IMR-90 (cell line): Measurements from ENCODE around the gene CUL3. TPM values are rescaled to one million over a fixed set of nuclear protein-coding genes. Genes with fewer than 3 reads are reported as not detected.

Experiments
- ATAC-seq: fragments of 200-7000 bp; cut with Tn5 transposase; 2 replicates; pipeline ENCODE4 v1.9.1; 2020; ENCODE audit warnings: low read depth, mild to moderate bottlenecking, moderate library complexity
- BruUV-seq: library from RNA; stranded (reverse); fragments of 400-500 nt; replicated peaks from 2 replicates; lab custom pipeline; 2021; lab: Mats Ljungman, UMichigan
- CTCF ChIA-PET: fragments of 300-600 bp; formaldehyde crosslinking; extraction: SDS; loops from one replicate; lab custom pipeline; 2021; ENCODE audit warnings: antibody characterized with exemption; lab: Yijun Ruan, JAX
- POLR2A ChIA-PET: fragments of 300-600 bp; sonication (Branson Sonifier 250); formaldehyde crosslinking; loops from one replicate; lab custom pipeline; 2022; ENCODE audit warnings: antibody characterized with exemption; ENCODE audit not compliant: unreplicated experiment; lab: Charles Lee
- DNase-seq: peaks from one replicate; pipeline ENCODE4 v3.0.0; 2013
- H2AFZ ChIP-seq: replicated peaks from 2 replicates; pipeline ENCODE3; 2013; ENCODE audit warnings: low read length, mild to moderate bottlenecking; ENCODE audit not compliant: poor library complexity
- H2AK5ac ChIP-seq: 2 replicates; pipeline ENCODE4 v1.6.1; 2013; ENCODE audit warnings: low read depth, low read length, inconsistent platforms
- H2AK9ac ChIP-seq: replicated peaks from 2 replicates; pipeline ENCODE3; 2013; ENCODE audit warnings: mild to moderate bottlenecking, low read depth, low read length, moderate library complexity; ENCODE audit not compliant: poor library complexity
- H2BK120ac ChIP-seq: 2 replicates; pipeline ENCODE4 v1.6.1; 2013; ENCODE audit warnings: low read depth, low read length, inconsistent platforms
- H2BK15ac ChIP-seq: 3 replicates; pipeline ENCODE4 v1.6.1; 2013; ENCODE audit warnings: low read depth, low read length, inconsistent platforms
- H2BK20ac ChIP-seq: 2 replicates; pipeline ENCODE4 v1.6.1; 2013; ENCODE audit warnings: low read depth, mild to moderate bottlenecking, inconsistent platforms, low read length, moderate library complexity
- H2BK5ac ChIP-seq: 2 replicates; pipeline ENCODE4 v1.6.1; 2013; ENCODE audit warnings: mild to moderate bottlenecking, low read depth, low read length, inconsistent platforms; ENCODE audit not compliant: poor library complexity, severe bottlenecking
- H3K14ac ChIP-seq: replicated peaks from 2 replicates; pipeline ENCODE4 v1.6.1; 2013; ENCODE audit warnings: low read depth, low read length, inconsistent platforms
- H3K18ac ChIP-seq: 2 replicates; pipeline ENCODE4 v1.6.1; 2013; ENCODE audit warnings: low read depth, low read length, control low read depth
- H3K23ac ChIP-seq: 2 replicates; pipeline ENCODE4 v1.6.1; 2013; ENCODE audit warnings: low read depth, low read length, inconsistent platforms
- H3K27ac ChIP-seq: 2 replicates; pipeline ENCODE4 v1.5.1; 2013; ENCODE audit warnings: mild to moderate bottlenecking, control low read depth, low read length; ENCODE audit not compliant: insufficient read depth
- H3K27me3 ChIP-seq: 2 replicates; pipeline ENCODE4 v1.6.1; 2013; ENCODE audit warnings: low read length; ENCODE audit not compliant: control insufficient read depth, insufficient read depth
- H3K36me3 ChIP-seq: 2 replicates; pipeline ENCODE4 v1.6.1; 2013; ENCODE audit warnings: low read length, mixed read lengths; ENCODE audit not compliant: control insufficient read depth, insufficient read depth
- H3K4ac ChIP-seq: 2 replicates; pipeline ENCODE4 v1.6.1; 2013; ENCODE audit warnings: low read depth, low read length, inconsistent platforms
- H3K4me1 ChIP-seq: 2 replicates; pipeline ENCODE4 v1.6.1; 2013; ENCODE audit warnings: low read length, mixed read lengths; ENCODE audit not compliant: control insufficient read depth, insufficient read depth
- H3K4me2 ChIP-seq: 2 replicates; pipeline ENCODE4 v1.6.1; 2013; ENCODE audit warnings: low read depth, mild to moderate bottlenecking, control low read depth, low read length, moderate library complexity
- H3K4me3 ChIP-seq: 2 replicates; pipeline ENCODE4 v1.5.1; 2013; ENCODE audit warnings: low read depth, mild to moderate bottlenecking, control low read depth, low read length, moderate library complexity; ENCODE audit not compliant: insufficient read depth
- H3K56ac ChIP-seq: 2 replicates; pipeline ENCODE4 v1.6.1; 2013; ENCODE audit warnings: low read length, inconsistent platforms; ENCODE audit not compliant: insufficient read depth; ENCODE audit errors: extremely low read depth
- H3K79me1 ChIP-seq, 2 experiments: 2 replicates each; pipeline ENCODE4 v1.6.1; 2013; ENCODE audit warnings: low read length in 2 of 2, inconsistent platforms in 1 of 2, low read depth in 1 of 2
- H3K9ac ChIP-seq: 2 replicates; pipeline ENCODE4 v1.6.1; 2013; ENCODE audit warnings: low read depth, low read length, control low read depth
- H3K9me1 ChIP-seq: 2 replicates; pipeline ENCODE4 v1.6.1; 2013; ENCODE audit warnings: low read length, inconsistent platforms; ENCODE audit not compliant: insufficient read depth
- H3K9me3 ChIP-seq: 2 replicates; pipeline ENCODE4 v1.6.1; 2013; ENCODE audit warnings: low read length; ENCODE audit not compliant: control insufficient read depth, insufficient read depth
- H4K20me1 ChIP-seq: 2 replicates; pipeline ENCODE4 v1.6.1; 2013; ENCODE audit warnings: low read length, inconsistent platforms; ENCODE audit not compliant: insufficient read depth
- H4K5ac ChIP-seq: 2 replicates; pipeline ENCODE4 v1.6.1; 2013; ENCODE audit warnings: mild to moderate bottlenecking, low read depth, low read length, control low read depth
- H4K8ac ChIP-seq, 2 experiments: 2 replicates each; pipeline ENCODE4 v1.6.1; 2013; ENCODE audit warnings: low read depth in 2 of 2, low read length in 2 of 2, control low read depth in 1 of 2, inconsistent platforms in 1 of 2
- H4K91ac ChIP-seq: 2 replicates; pipeline ENCODE4 v1.6.1; 2013; ENCODE audit warnings: low read depth, low read length, inconsistent platforms; ENCODE audit not compliant: insufficient read depth
- BHLHE40 ChIP-seq: fragments of 150-350 bp; IDR thresholded peaks from 2 replicates; pipeline ENCODE4 v1.6.1; 2016; ENCODE audit warnings: mild to moderate bottlenecking, low read depth, low read length
- CEBPB ChIP-seq: IDR thresholded peaks from 2 replicates; pipeline ENCODE4 v1.6.1; 2012; ENCODE audit warnings: low read depth, low read length, improper control_type of control experiment
- CHD1 ChIP-seq: IDR thresholded peaks from 2 replicates; pipeline ENCODE4 v1.6.1; 2012; ENCODE audit warnings: low read depth, low read length, improper control_type of control experiment
- ELK1 ChIP-seq: fragments of 150-350 bp; IDR thresholded peaks from 2 replicates; pipeline ENCODE4 v1.6.1; 2016; ENCODE audit warnings: low read depth, mild to moderate bottlenecking, low read length, moderate library complexity, borderline replicate concordance
- FOS ChIP-seq: fragments of 150-350 bp; IDR thresholded peaks from 2 replicates; pipeline ENCODE4 v1.6.1; 2016; ENCODE audit warnings: low read depth, low read length
- MAFK ChIP-seq: IDR thresholded peaks from 2 replicates; pipeline ENCODE4 v1.6.1; 2012; ENCODE audit warnings: low read depth, low read length, improper control_type of control experiment
- MAZ ChIP-seq: IDR thresholded peaks from 2 replicates; pipeline ENCODE4 v1.6.1; 2012; ENCODE audit warnings: low read depth, mild to moderate bottlenecking, low read length, improper control_type of control experiment, moderate library complexity, borderline replicate concordance
- MXI1 ChIP-seq: IDR thresholded peaks from 2 replicates; pipeline ENCODE4 v1.6.1; 2012; ENCODE audit warnings: low read depth, mild to moderate bottlenecking, low read length, moderate library complexity, borderline replicate concordance
- NFE2L2 ChIP-seq: fragments of 150-350 bp; IDR thresholded peaks from 2 replicates; pipeline ENCODE4 v1.6.1; 2016; ENCODE audit warnings: low read depth, mild to moderate bottlenecking, low read length
- POLR2A ChIP-seq: IDR thresholded peaks from 2 replicates; pipeline ENCODE4 v1.6.1; 2012; ENCODE audit warnings: mild to moderate bottlenecking, low read depth, low read length
- RAD21 ChIP-seq: IDR thresholded peaks from 2 replicates; pipeline ENCODE4 v1.6.1; 2012; ENCODE audit warnings: low read length, improper control_type of control experiment
- RCOR1 ChIP-seq: IDR thresholded peaks from 2 replicates; pipeline ENCODE4 v1.6.1; 2012; ENCODE audit warnings: mild to moderate bottlenecking, low read length, improper control_type of control experiment; ENCODE audit not compliant: insufficient replicate concordance
- RFX5 ChIP-seq: IDR thresholded peaks from 2 replicates; pipeline ENCODE4 v1.8.0; 2012; ENCODE audit warnings: low read depth, mild to moderate bottlenecking, low read length, moderate library complexity
- SMC3 ChIP-seq: fragments of 150-350 bp; IDR thresholded peaks from 2 replicates; pipeline ENCODE4 v1.6.1; 2016; ENCODE audit warnings: low read depth, mild to moderate bottlenecking, antibody characterized with exemption, low read length, moderate library complexity
- WGBS, 2 experiments: methylation state at CpG; one replicate each; pipeline versions ENCODE4 v1.1.5 to v1.1.7; 2013; ENCODE audit warnings: missing lambda C conversion rate in 2 of 2; ENCODE audit not compliant: insufficient read length in 1 of 2; ENCODE audit errors: extremely low coverage in 2 of 2; 5-methylcytosine and 5-hydroxymethylcytosine counted together
- dilution Hi-C: fragments of 300-500 bp; cut with HindIII; formaldehyde crosslinking; loops from one replicate; pipeline ENCODE4 v1.14.3; 2018; ENCODE audit warnings: low sequenced_read_pairs; ENCODE audit not compliant: unreplicated experiment
- in situ Hi-C: fragments of 300-500 bp; cut with MboI; formaldehyde crosslinking; loops from 3 replicates; pipeline ENCODE4 v1.14.3; 2019; ENCODE audit warnings: low sequenced_read_pairs, inconsistent platforms, mixed read lengths
- intact Hi-C: fragments of 100-400 bp; cut with micrococcal nuclease; formaldehyde crosslinking; loops from 2 replicates; pipeline ENCODE4 v1.10.0; 2022
- polyA plus RNA-seq, 3 experiments: library from polyadenylated mRNA; depleted of rRNA; stranded (reverse); fragments of >200 nt; gene quantifications; 2 replicates each; pipeline ENCODE4 v1.2.3, GENCODE V29; 2012; ENCODE audit warnings: low replicate concordance in 1 of 3
- total RNA-seq: library from RNA; depleted of rRNA; stranded (reverse); fragments of >200 nt; gene quantifications from 2 replicates; pipeline ENCODE4 v1.2.3, GENCODE V29; 2012
- TF ChIP-seq, protein P1 (sequence below): fragments of 150-350 bp; IDR thresholded peaks from 2 replicates; pipeline ENCODE4 v1.6.1; 2017; ENCODE audit warnings: mild to moderate bottlenecking, antibody characterized with exemption, low read length, low read depth
- TF ChIP-seq, protein P2 (sequence below): conservative IDR thresholded peaks from 2 replicates; pipeline ENCODE4 v1.5.1; 2012; ENCODE audit warnings: mild to moderate bottlenecking, low read depth, low read length, improper control_type of control experiment

Gene CUL3
- total and polyA plus RNA-seq, 2 of the 4 experiments (the other 2 are of a cell fraction) = 33.7 to 45.7 TPM

DNA sequence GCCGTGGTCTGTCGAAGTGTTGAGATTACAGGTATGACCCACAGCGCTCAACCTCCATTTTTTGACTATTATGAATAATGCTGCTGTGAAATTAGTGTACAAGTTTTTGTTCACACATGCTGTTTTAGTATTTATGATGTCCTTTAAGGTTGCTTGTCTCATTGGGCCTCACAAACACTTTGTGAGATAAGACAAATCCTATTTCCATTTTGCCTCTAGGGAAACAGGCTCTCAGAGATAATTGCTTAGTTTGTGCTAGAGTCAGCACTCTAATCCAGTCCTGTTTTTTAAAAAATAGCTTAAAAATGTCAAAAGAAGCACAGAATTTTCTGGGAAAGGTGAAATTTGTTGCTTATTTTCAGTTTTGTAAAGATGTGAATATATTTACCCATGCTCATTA is 43.3 kb upstream of the CUL3 start:
- no CpG with 5 or more reads among the region's 3 CpGs for WGBS, 2 experiments
- TF ChIP-seq, protein P1, sequence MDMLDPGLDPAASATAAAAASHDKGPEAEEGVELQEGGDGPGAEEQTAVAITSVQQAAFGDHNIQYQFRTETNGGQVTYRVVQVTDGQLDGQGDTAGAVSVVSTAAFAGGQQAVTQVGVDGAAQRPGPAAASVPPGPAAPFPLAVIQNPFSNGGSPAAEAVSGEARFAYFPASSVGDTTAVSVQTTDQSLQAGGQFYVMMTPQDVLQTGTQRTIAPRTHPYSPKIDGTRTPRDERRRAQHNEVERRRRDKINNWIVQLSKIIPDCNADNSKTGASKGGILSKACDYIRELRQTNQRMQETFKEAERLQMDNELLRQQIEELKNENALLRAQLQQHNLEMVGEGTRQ = no peak
- TF ChIP-seq SMC3 (no peak), MAFK (no peak), MXI1 (no peak), ELK1 (no peak), CEBPB (no peak), RFX5 (no peak), RCOR1 (no peak), NFE2L2 (no peak), CHD1 (no peak), BHLHE40 (no peak), FOS (no peak), MAZ (no peak), POLR2A (no peak), RAD21 (no peak)
- TF ChIP-seq, protein P2, sequence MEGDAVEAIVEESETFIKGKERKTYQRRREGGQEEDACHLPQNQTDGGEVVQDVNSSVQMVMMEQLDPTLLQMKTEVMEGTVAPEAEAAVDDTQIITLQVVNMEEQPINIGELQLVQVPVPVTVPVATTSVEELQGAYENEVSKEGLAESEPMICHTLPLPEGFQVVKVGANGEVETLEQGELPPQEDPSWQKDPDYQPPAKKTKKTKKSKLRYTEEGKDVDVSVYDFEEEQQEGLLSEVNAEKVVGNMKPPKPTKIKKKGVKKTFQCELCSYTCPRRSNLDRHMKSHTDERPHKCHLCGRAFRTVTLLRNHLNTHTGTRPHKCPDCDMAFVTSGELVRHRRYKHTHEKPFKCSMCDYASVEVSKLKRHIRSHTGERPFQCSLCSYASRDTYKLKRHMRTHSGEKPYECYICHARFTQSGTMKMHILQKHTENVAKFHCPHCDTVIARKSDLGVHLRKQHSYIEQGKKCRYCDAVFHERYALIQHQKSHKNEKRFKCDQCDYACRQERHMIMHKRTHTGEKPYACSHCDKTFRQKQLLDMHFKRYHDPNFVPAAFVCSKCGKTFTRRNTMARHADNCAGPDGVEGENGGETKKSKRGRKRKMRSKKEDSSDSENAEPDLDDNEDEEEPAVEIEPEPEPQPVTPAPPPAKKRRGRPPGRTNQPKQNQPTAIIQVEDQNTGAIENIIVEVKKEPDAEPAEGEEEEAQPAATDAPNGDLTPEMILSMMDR = no peak
- H2BK5ac ChIP-seq = no peak overlapping the region
- no peak for ATAC-seq
- H3K4ac ChIP-seq = no peak overlapping the region
- peaks cover 2% of the 10 kb centered on the region; the same call in 1 of the 2 replicates for H3K9me1 ChIP-seq
- peaks cover 4% of the 10 kb centered on the region for H3K27me3 ChIP-seq
- no peak overlapping the region for H2AK5ac ChIP-seq
- in situ Hi-C loops = no loop called here
- no peak overlapping the region for H2BK120ac ChIP-seq
- no peak overlapping the region for H4K91ac ChIP-seq
- no peak overlapping the region for H2BK20ac ChIP-seq
- no peaks in the 10 kb centered on the region for H3K36me3 ChIP-seq
- no peak overlapping the region for H3K27ac ChIP-seq
- intact Hi-C loops = no loop called here
- no peak overlapping the region for H3K23ac ChIP-seq
- DNase-seq = no peak
- H3K14ac ChIP-seq = no peak overlapping the region
- H3K9me3 ChIP-seq = no peaks in the 10 kb centered on the region
- no peak overlapping the region for H3K56ac ChIP-seq
- ChIA-PET POLR2A (no interaction called here), CTCF (no interaction called here)
- no peak overlapping the region for H3K4me2 ChIP-seq
- no peaks in the 10 kb centered on the region for H3K79me1 ChIP-seq
- H3K18ac ChIP-seq = no peak overlapping the region
- H2AFZ ChIP-seq = no peak overlapping the region
- dilution Hi-C loops = no loop called here
- H3K4me1 ChIP-seq = no peaks in the 10 kb centered on the region
- H2AK9ac ChIP-seq = no peak overlapping the region
- no peak overlapping the region for H4K8ac ChIP-seq
- no peak overlapping the region for H4K5ac ChIP-seq
- no peak overlapping the region for H2BK15ac ChIP-seq
- H3K4me3 ChIP-seq = no peak overlapping the region
- no peaks in the 10 kb centered on the region for H4K20me1 ChIP-seq
- BruUV-seq = no TSS peak
- H3K9ac ChIP-seq = no peak overlapping the region
